Testis (tissue), 3 donors: ENCODE results near the gene CNIH1. TPM values are rescaled to one million over a fixed set of nuclear protein-coding genes. Genes with fewer than 3 reads are reported as not detected.

Experiments
- DNase-seq: peaks from one replicate; pipeline ENCODE4 v3.0.0-alpha.2; 2019
- H3K27ac ChIP-seq, 2 donors: fragments of 200-600 bp; sonication (generic); one replicate each; pipeline ENCODE4 v1.5.1; 2019
- H3K27me3 ChIP-seq: fragments of 200-600 bp; sonication (generic); one replicate; pipeline ENCODE4 v1.5.1; 2019
- H3K36me3 ChIP-seq: fragments of 200-600 bp; sonication (generic); one replicate; pipeline ENCODE4 v1.5.1; 2017; ENCODE audit warnings: low read depth; ENCODE audit errors: missing control alignments
- H3K4me1 ChIP-seq: fragments of 200-600 bp; sonication (generic); one replicate; pipeline ENCODE4 v1.5.1; 2019
- H3K4me3 ChIP-seq, 2 donors: fragments of 200-600 bp; sonication (generic); one replicate each; pipeline ENCODE4 v1.5.1; 2017 to 2019
- H3K9me3 ChIP-seq: fragments of 200-600 bp; sonication (generic); one replicate; pipeline ENCODE4 v1.5.1; 2017
- CTCF ChIP-seq, 3 experiments: fragments of 450-650 bp in 2 of 3; fragments of 200-600 bp in 1 of 3; sonication (generic) in 1 of 3; IDR thresholded peaks; one replicate each; pipeline ENCODE4 v1.5.1; 2016 to 2019; ENCODE audit warnings: antibody characterized with exemption in 3 of 3, mild to moderate bottlenecking in 2 of 3, moderate library complexity in 1 of 3
- POLR2A ChIP-seq: fragments of 450-650 bp; IDR thresholded peaks from one replicate; pipeline ENCODE4 v1.6.1; 2017; ENCODE audit warnings: antibody characterized with exemption, mild to moderate bottlenecking, moderate library complexity
- WGBS, 2 donors: methylation state at CpG; one replicate each; pipeline ENCODE4 v1.1.5; 2018; 5-methylcytosine and 5-hydroxymethylcytosine counted together
- intact Hi-C: fragments of 100-400 bp; cut with DNase I; formaldehyde crosslinking; loops from one replicate; pipeline ENCODE4 v1.15.1; 2023; ENCODE audit warnings: low total_unique reads
- polyA plus RNA-seq: library from polyadenylated mRNA; stranded (reverse); fragments of 350-450 nt; fragmentation: Illumina TruSeq; extraction: RNeasy Lipid Tissue Mini Kit (QIAGEN cat#74804); gene quantifications from one replicate; pipeline ENCODE4 v1.2.3, GENCODE V29; 2014; ENCODE audit warnings: low read depth, low replicate concordance; ENCODE audit not compliant: insufficient read depth
- total RNA-seq, 2 donors: library from RNA; depleted of rRNA; stranded (reverse); fragments of >200 nt; gene quantifications; one replicate each; pipeline ENCODE4 v1.2.3, GENCODE V29; 2016

The CNIH1 gene
- total and polyA plus RNA-seq, 3 donors from 2014 or later, result 44.2 to 157 (median 121) TPM

DNA sequence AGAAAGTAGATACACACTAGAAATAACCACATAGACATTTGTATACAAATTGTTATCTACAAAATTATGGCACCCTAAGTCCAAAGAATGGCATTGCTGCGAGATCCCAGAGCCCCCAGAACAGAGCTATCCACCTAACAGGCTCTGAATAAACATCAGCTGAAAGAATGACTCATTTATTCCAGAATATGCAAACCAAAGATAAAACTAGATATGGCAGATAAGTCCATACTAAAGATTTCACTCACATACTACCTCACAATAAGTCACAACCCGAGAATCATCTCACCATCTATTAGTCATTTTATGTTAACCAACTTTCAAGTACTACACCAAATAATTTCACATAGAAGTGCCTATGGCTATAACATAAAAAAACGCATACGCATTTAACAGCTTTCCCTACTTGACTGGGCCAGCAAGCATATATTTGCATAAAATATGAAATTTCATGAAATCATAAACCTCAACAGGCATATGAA lies 5.6 kb downstream of the CNIH1 start:
- peaks cover 14% of the 10 kb centered on the region for H3K4me1 ChIP-seq
- 79 to 86% methylated on average over 4 of the region's 4 CpGs for WGBS, 2 donors
- H3K36me3 ChIP-seq, result no peaks in the 10 kb centered on the region
- H3K27me3 ChIP-seq, result no peaks in the 10 kb centered on the region
- no peak for DNase-seq
- H3K4me3 ChIP-seq, result no peak overlapping the region
- no peaks in the 10 kb centered on the region for H3K9me3 ChIP-seq
- intact Hi-C loops, result no loop called here
- TF ChIP-seq POLR2A (no peak), CTCF (IDR thresholded peaks at IDR 0.05) (no peak)
- H3K27ac ChIP-seq, result no peak overlapping the region

DNA sequence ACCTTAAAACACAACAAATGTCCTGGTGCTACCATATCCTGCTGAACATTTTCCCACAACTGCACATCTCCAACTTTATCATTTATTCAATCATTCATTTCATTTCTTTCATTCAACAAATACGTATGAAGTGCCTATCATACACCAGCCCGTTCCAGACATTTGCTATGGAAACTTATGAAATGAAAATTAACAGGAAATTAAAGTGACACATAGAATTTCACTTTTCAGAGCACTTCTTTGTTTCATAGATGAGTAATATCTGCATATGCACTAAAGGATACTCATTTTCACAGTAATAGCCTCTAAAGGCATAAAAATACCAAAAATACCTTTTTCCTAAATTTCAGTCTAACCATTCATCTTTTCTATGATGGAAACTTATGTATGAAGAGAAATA lies 12.6 kb downstream of the CNIH1 start:
- DNase-seq, result no peak
- Histone ChIP-seq H3K27me3 (no peaks in the 10 kb centered on the region), H3K27ac (no peak overlapping the region), H3K4me3 (no peak overlapping the region), H3K4me1 (no peaks in the 10 kb centered on the region), H3K36me3 (no peaks in the 10 kb centered on the region), H3K9me3 (no peaks in the 10 kb centered on the region)
- WGBS, 2 donors, result 86 to 95% methylated on average over 2 of the region's 2 CpGs
- TF ChIP-seq POLR2A (no peak), CTCF (IDR thresholded peaks at IDR 0.05) (no peak)
- intact Hi-C loops, result no loop called here

DNA sequence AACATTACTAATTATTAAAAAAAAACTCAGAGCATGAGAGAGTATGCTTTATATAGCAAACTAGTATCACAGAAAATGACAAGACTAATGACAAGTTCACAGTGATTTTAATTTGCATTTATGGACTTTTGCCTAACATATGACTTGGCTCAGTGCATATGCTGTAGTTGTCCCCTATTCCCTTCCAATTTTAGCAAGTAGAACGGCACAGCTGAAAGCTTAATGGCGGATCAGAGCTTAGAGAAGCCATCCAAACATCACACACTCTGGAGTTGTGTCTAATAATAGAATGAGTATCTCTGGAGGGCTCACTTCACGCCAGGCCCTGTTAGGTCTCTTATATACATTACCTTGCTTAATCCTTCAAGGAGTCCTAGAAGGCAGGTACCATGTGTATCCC lies 13.3 kb downstream of the CNIH1 start:
- intact Hi-C loops, result no loop called here
- Histone ChIP-seq H3K9me3 (no peaks in the 10 kb centered on the region), H3K4me1 (no peaks in the 10 kb centered on the region), H3K27me3 (no peaks in the 10 kb centered on the region), H3K27ac (no peak overlapping the region), H3K36me3 (no peaks in the 10 kb centered on the region), H3K4me3 (no peak overlapping the region)
- 88 to 97% methylated on average over 3 of the region's 3 CpGs for WGBS, 2 donors
- TF ChIP-seq POLR2A (no peak), CTCF (IDR thresholded peaks at IDR 0.05) (no peak)
- DNase-seq, result no peak

DNA sequence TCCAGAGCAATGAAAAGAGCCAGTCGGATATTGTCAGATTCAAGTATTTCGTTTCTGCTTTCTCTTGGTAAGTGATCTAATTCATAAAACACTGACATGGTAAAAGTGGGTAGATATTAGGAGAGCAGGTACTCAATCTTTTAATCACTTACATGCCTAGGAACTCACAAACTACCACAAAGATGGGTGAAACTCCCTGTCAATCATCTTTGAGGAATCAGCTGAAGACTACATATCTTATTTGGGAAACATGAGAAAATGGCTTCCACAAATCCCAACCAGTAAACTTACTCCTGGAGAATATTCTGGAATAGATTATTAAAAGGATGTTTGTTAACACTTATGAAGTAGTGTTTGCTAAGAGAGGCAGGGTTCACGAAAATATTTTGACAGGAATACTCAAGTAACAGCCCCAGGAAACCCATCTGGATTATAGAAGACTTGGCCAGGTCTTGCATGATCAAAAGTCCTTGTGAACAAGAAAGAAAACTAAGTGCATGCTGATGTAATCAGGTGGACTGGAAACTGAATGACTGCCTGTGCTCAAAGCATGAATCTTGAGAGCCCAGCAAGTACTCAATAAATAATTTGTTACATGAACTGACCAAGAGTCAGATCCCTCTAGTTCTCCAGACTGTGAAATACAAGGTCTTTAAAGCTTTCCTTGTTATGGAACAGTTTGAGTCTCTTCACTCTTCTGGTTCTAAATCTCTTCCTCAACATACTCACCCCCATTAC lies 15.5 kb downstream of the CNIH1 start:
- no peaks in the 10 kb centered on the region for H3K4me1 ChIP-seq
- no peak overlapping the region for H3K4me3 ChIP-seq
- intact Hi-C loops, result no loop called here
- no peak overlapping the region for H3K27ac ChIP-seq
- TF ChIP-seq POLR2A, result no peak
- TF ChIP-seq CTCF (IDR thresholded peaks at IDR 0.05), result no peak
- DNase-seq, result no peak
- no peaks in the 10 kb centered on the region for H3K36me3 ChIP-seq
- no peaks in the 10 kb centered on the region for H3K27me3 ChIP-seq
- WGBS, 2 donors, result 90 to 95% methylated on average over 3 of the region's 3 CpGs
- no peaks in the 10 kb centered on the region for H3K9me3 ChIP-seq

- intact Hi-C loops, result no loop called here
- 93 to 95% methylated on average over 2 of the region's 2 CpGs for WGBS, 2 donors
- Histone ChIP-seq H3K27me3 (no peaks in the 10 kb centered on the region), H3K9me3 (no peaks in the 10 kb centered on the region), H3K4me3 (no peak overlapping the region), H3K36me3 (no peaks in the 10 kb centered on the region), H3K4me1 (no peaks in the 10 kb centered on the region), H3K27ac (no peak overlapping the region)
- TF ChIP-seq POLR2A, result no peak
- TF ChIP-seq CTCF (IDR thresholded peaks at IDR 0.05), result no peak
- no peak for DNase-seq
Observed at GRCh38 chr14:54425068-54425467, 16.1 kb downstream of the CNIH1 start.
